H1 (cell line): ENCODE data around the gene TOP2B. TPM values are rescaled to one million over a fixed set of nuclear protein-coding genes. Genes with fewer than 3 reads are reported as not detected.

ENCODE experiments used
- CTCF ChIA-PET: fragments of 300-600 bp; sonication (Branson Sonifier 250); formaldehyde crosslinking; loops from one replicate; lab custom pipeline; 2021; ENCODE audit not compliant: partially characterized antibody; lab: Charles Lee
- POLR2A ChIA-PET: fragments of 300-600 bp; sonication (Branson Sonifier 250); formaldehyde crosslinking; loops from one replicate; lab custom pipeline; 2021; ENCODE audit warnings: inconsistent platforms; ENCODE audit not compliant: partially characterized antibody; lab: Charles Lee
- DNase-seq, 2 experiments: peaks; one replicate each; pipeline versions ENCODE4 v3.0.0 to v3.0.0-alpha.2; 2010 to 2022; ENCODE audit warnings: low spot score in 2 of 2, low read depth in 1 of 2, mixed read lengths in 1 of 2
- FAIRE-seq: peaks from 2 replicates; lab custom pipeline; 2011; peaks lifted over from hg19 to GRCh38; lab: Jason Lieb, UNC
- H2AFZ ChIP-seq: 2 replicates; pipeline ENCODE4 v1.8.1; 2012; ENCODE audit warnings: low read length, inconsistent platforms
- H2AK5ac ChIP-seq: 2 replicates; pipeline ENCODE4 v1.6.1; 2013; ENCODE audit warnings: low read depth, low read length
- H2BK120ac ChIP-seq: replicated peaks from 2 replicates; pipeline ENCODE3; 2013; ENCODE audit warnings: low read depth, low read length, inconsistent platforms
- H2BK12ac ChIP-seq: 2 replicates; pipeline ENCODE4 v1.6.1; 2013; ENCODE audit warnings: low read depth, low read length
- H2BK15ac ChIP-seq: 2 replicates; pipeline ENCODE4 v1.6.1; 2013; ENCODE audit warnings: low read length
- H2BK20ac ChIP-seq: 2 replicates; pipeline ENCODE4 v1.6.1; 2013; ENCODE audit warnings: low read length
- H2BK5ac ChIP-seq: 2 replicates; pipeline ENCODE4 v1.6.1; 2013; ENCODE audit warnings: low read depth, low read length
- H3K14ac ChIP-seq: 2 replicates; pipeline ENCODE4 v1.6.1; 2013; ENCODE audit warnings: inconsistent platforms; ENCODE audit not compliant: insufficient read length
- H3K18ac ChIP-seq: 2 replicates; pipeline ENCODE4 v1.6.1; 2013; ENCODE audit warnings: low read length; ENCODE audit errors: extremely low read depth
- H3K23ac ChIP-seq: 2 replicates; pipeline ENCODE4 v1.6.1; 2013; ENCODE audit warnings: inconsistent platforms; ENCODE audit not compliant: insufficient read length
- H3K23me2 ChIP-seq: 2 replicates; pipeline ENCODE4 v1.6.1; 2013; ENCODE audit warnings: low read depth, low read length
- H3K27ac ChIP-seq: 2 replicates; pipeline ENCODE4 v1.6.1; 2011; ENCODE audit warnings: low read depth, low read length, inconsistent platforms
- H3K27me3 ChIP-seq, 4 experiments: replicated peaks in 1 of 4; 1 replicate in 1 of 4; 2 replicates in 3 of 4; pipeline versions ENCODE4 v1.6.1 to v1.8.1; 2011 to 2013; ENCODE audit warnings: low read length in 3 of 4, mild to moderate bottlenecking in 3 of 4, inconsistent platforms in 2 of 4, mixed read lengths in 2 of 4, moderate library complexity in 1 of 4; ENCODE audit not compliant: control insufficient read depth in 3 of 4, insufficient read depth in 3 of 4; ENCODE audit errors: extremely low read depth in 1 of 4
- H3K36me3 ChIP-seq, 4 experiments: 2 replicates each; pipeline versions ENCODE4 v1.6.1 to v1.8.1; 2011 to 2013; ENCODE audit warnings: mild to moderate bottlenecking in 4 of 4, low read length in 3 of 4, moderate library complexity in 2 of 4, control low read depth in 1 of 4, inconsistent platforms in 1 of 4; ENCODE audit not compliant: insufficient read depth in 4 of 4, control insufficient read depth in 2 of 4
- H3K4ac ChIP-seq: replicated peaks from 2 replicates; pipeline ENCODE3; 2013; ENCODE audit warnings: low read length, low read depth, mixed read lengths, inconsistent platforms; ENCODE audit not compliant: insufficient read length
- H3K4me1 ChIP-seq, 4 experiments: replicated peaks in 1 of 4; 1 replicate in 1 of 4; 2 replicates in 3 of 4; pipeline versions ENCODE4 v1.6.1 to v1.8.1; 2011 to 2013; ENCODE audit warnings: low read length in 3 of 4, inconsistent platforms in 2 of 4, mixed read lengths in 1 of 4; ENCODE audit not compliant: insufficient read depth in 4 of 4, control insufficient read depth in 3 of 4
- H3K4me2 ChIP-seq, 2 experiments: 2 replicates each; pipeline versions ENCODE4 v1.6.1 to v1.8.1; 2011 to 2013; ENCODE audit warnings: low read depth in 2 of 2, low read length in 2 of 2, control low read depth in 1 of 2, inconsistent platforms in 1 of 2, mild to moderate bottlenecking in 1 of 2; ENCODE audit not compliant: insufficient read depth in 1 of 2
- H3K4me3 ChIP-seq, 4 experiments: fragments of 200-600, 300-600 bp in 1 of 4; sonication (generic), shearing (Covaris generic), sonication (Bioruptor Twin) in 1 of 4; 2 replicates each; pipeline versions ENCODE4 v1.5.1 to v1.8.1; 2011 to 2016; ENCODE audit warnings: low read length in 4 of 4, low read depth in 3 of 4, control low read depth in 2 of 4, inconsistent platforms in 2 of 4, mild to moderate bottlenecking in 2 of 4, mixed read lengths in 1 of 4, moderate library complexity in 1 of 4; ENCODE audit not compliant: insufficient read depth in 2 of 4; ENCODE audit errors: extremely low read depth in 1 of 4
- H3K56ac ChIP-seq: replicated peaks from 2 replicates; pipeline ENCODE3; 2013; ENCODE audit warnings: low read depth, mild to moderate bottlenecking, mixed read lengths, low read length, inconsistent platforms; ENCODE audit not compliant: insufficient read length
- H3K79me1 ChIP-seq: 2 replicates; pipeline ENCODE4 v1.6.1; 2013; ENCODE audit warnings: low read depth, low read length, control low read depth
- H3K79me2 ChIP-seq, 2 experiments: 2 replicates each; pipeline versions ENCODE4 v1.6.1 to v1.8.1; 2012 to 2013; ENCODE audit warnings: low read length in 2 of 2, mild to moderate bottlenecking in 2 of 2, inconsistent platforms in 1 of 2; ENCODE audit not compliant: insufficient read depth in 2 of 2, control insufficient read depth in 1 of 2
- H3K9ac ChIP-seq, 4 experiments: replicated peaks in 1 of 4; 1 replicate in 1 of 4; 2 replicates in 3 of 4; pipeline versions ENCODE4 v1.6.1 to v1.8.1; 2011 to 2013; ENCODE audit warnings: low read depth in 3 of 4, low read length in 3 of 4, control low read depth in 2 of 4, mild to moderate bottlenecking in 2 of 4, moderate library complexity in 2 of 4, inconsistent platforms in 1 of 4; ENCODE audit errors: extremely low read depth in 1 of 4
- H3K9me3 ChIP-seq, 2 experiments: 2 replicates each; pipeline versions ENCODE4 v1.6.1 to v1.8.1; 2012 to 2013; ENCODE audit warnings: mild to moderate bottlenecking in 2 of 2, moderate library complexity in 2 of 2, control low read depth in 1 of 2, inconsistent platforms in 1 of 2, low read depth in 1 of 2, low read length in 1 of 2, mixed read lengths in 1 of 2; ENCODE audit not compliant: insufficient read depth in 2 of 2
- H4K20me1 ChIP-seq, 2 experiments: replicated peaks in 1 of 2; 2 replicates each; pipeline versions ENCODE3 to v1.8.1; 2011 to 2013; ENCODE audit warnings: inconsistent platforms in 2 of 2, low read length in 2 of 2, mild to moderate bottlenecking in 1 of 2; ENCODE audit not compliant: insufficient read depth in 2 of 2, control insufficient read depth in 1 of 2
- H4K5ac ChIP-seq: 2 replicates; pipeline ENCODE4 v1.6.1; 2013; ENCODE audit warnings: low read length, low read depth, mixed read lengths, inconsistent platforms; ENCODE audit not compliant: insufficient read length
- H4K8ac ChIP-seq: 2 replicates; pipeline ENCODE4 v1.8.0; 2013; ENCODE audit warnings: mild to moderate bottlenecking, moderate library complexity, low read length, inconsistent platforms; ENCODE audit not compliant: insufficient read depth; ENCODE audit errors: extremely low read depth
- H4K91ac ChIP-seq: replicated peaks from 2 replicates; pipeline ENCODE3; 2013; ENCODE audit warnings: low read length, mixed read lengths, inconsistent platforms; ENCODE audit not compliant: insufficient read length
- CHD2 ChIP-seq: IDR thresholded peaks from 2 replicates; pipeline ENCODE4 v1.6.1; 2012; ENCODE audit warnings: low read length, improper control_type of control experiment
- TBP ChIP-seq: IDR thresholded peaks from 2 replicates; pipeline ENCODE4 v1.6.1; 2011; ENCODE audit warnings: low read depth, low read length, improper control_type of control experiment
- WGBS, 2 experiments: shearing (Covaris generic) in 1 of 2; methylation state at CpG; one replicate each; pipeline versions ENCODE4 v1.1.6 to v1.1.7; 2013 to 2015; ENCODE audit warnings: low lambda C conversion rate in 2 of 2, mixed read lengths in 2 of 2, inconsistent platforms in 1 of 2, low coverage in 1 of 2, missing lambda C conversion rate in 1 of 2; ENCODE audit not compliant: insufficient replicate concordance in 2 of 2, insufficient coverage in 1 of 2, insufficient read length in 1 of 2; ENCODE audit errors: extremely low coverage in 1 of 2, missing lambda C conversion rate in 1 of 2; 5-methylcytosine and 5-hydroxymethylcytosine counted together
- polyA plus RNA-seq, 7 experiments: library from polyadenylated mRNA; depleted of rRNA in 3 of 7; stranded (reverse) in 5 of 7; unstranded in 2 of 7; fragments of >200 nt in 5 of 7; fragments of 200-250 nt in 2 of 7; gene quantifications; 1 replicate in 5 of 7; 2 replicates in 1 of 7; 4 replicates in 1 of 7; pipeline versions ENCODE4 v1.2.1 to v1.2.3, GENCODE V29; 2011 to 2013; ENCODE audit warnings: missing spikeins in 2 of 7, mixed read lengths in 2 of 7
- total RNA-seq: library from RNA; stranded (reverse); fragmentation: NEBNext Ultra II Directional; extraction: Animal tissue kit (Norgen Biotek cat#: 25700); gene quantifications from 2 replicates; pipeline ENCODE4 v1.2.1, GENCODE V29; 2021

Gene TOP2B
- total and polyA plus RNA-seq, 2 of the 8 experiments (the other 6 are each of a cell fraction or from before 2014, with no cell fraction given): 34.9 to 206 TPM

- Histone ChIP-seq H4K5ac (no peak overlapping the region), H2BK15ac (no peak overlapping the region), H3K23ac (no peak overlapping the region), H3K56ac (no peak overlapping the region), H3K27me3 (no peaks in the 10 kb centered on the region), H3K27ac (no peak overlapping the region), H3K36me3 (no peaks in the 10 kb centered on the region), H3K4ac (no peak overlapping the region), H4K8ac (no peak overlapping the region), H3K9me3 (no peaks in the 10 kb centered on the region), H2AFZ (no peak overlapping the region), H3K23me2 (no peaks in the 10 kb centered on the region; the same call in 1 of the 2 replicates), H2BK5ac (no peak overlapping the region), H4K91ac (no peak overlapping the region), H3K4me1 (no peaks in the 10 kb centered on the region; a peak in 1 of 7 replicates), H3K79me2 (no peaks in the 10 kb centered on the region), H3K18ac (no peak overlapping the region; the same call in 1 of the 2 replicates), H2AK5ac (no peak overlapping the region), H3K79me1 (no peaks in the 10 kb centered on the region), H2BK20ac (no peak overlapping the region), H3K14ac (no peak overlapping the region), H4K20me1 (no peaks in the 10 kb centered on the region), H2BK120ac (no peak overlapping the region), H2BK12ac (no peak overlapping the region), H3K4me3 (no peak overlapping the region), H3K9ac (no peak overlapping the region), H3K4me2 (no peak overlapping the region)
- POLR2A ChIA-PET: no interaction called here
- WGBS, 2 experiments: 94% methylated on average over 3 of the region's 3 CpGs; no CpG with 5 or more reads in 1 of the 2 experiments
- TF ChIP-seq CHD2 (no peak), TBP (peak; percentile 90)
- DNase-seq (no peak), FAIRE-seq (no peak)
- CTCF ChIA-PET: interaction anchor here (0.5 to 12.1 kb wide), 7 partner anchors 18 to 550 kb away, joined by 3 to 138 read pairs (median 3); no protein-coding TSS in a partner anchor
Measured at GRCh38 chr3:25572336-25572735, 92.4 kb downstream of the TOP2B start.
